Ovary (tissue), 9 donors: ENCODE data around the gene RAB23. TPM values are rescaled to one million over a fixed set of nuclear protein-coding genes. Genes with fewer than 3 reads are reported as not detected.

Experiments used
- DNase-seq, 5 donors: peaks; one replicate each; pipeline ENCODE4 v3.0.0-alpha.2; 2019 to 2020
- H3K27ac ChIP-seq, 2 donors: fragments of 200-600 bp; one replicate each; pipeline versions ENCODE4 v1.5.1 to v1.8.0; 2019 to 2022
- H3K27me3 ChIP-seq: fragments of 200-600 bp; one replicate; pipeline ENCODE4 v1.8.0; 2022
- H3K36me3 ChIP-seq: fragments of 200-600 bp; sonication (generic); one replicate; pipeline ENCODE4 v1.5.1; 2019
- H3K4me1 ChIP-seq: one replicate; pipeline ENCODE4 v1.8.1; 2013; ENCODE audit warnings: mild to moderate bottlenecking, moderate library complexity; ENCODE audit not compliant: insufficient read depth
- H3K4me3 ChIP-seq: fragments of 200-600 bp; sonication (generic); one replicate; pipeline ENCODE4 v1.5.1; 2017
- H3K9me3 ChIP-seq, 2 donors: fragments of 200-600 bp in 1 of 2; sonication (generic) in 1 of 2; one replicate each; pipeline versions ENCODE4 v1.5.1 to v1.8.1; 2013 to 2019; ENCODE audit warnings: mild to moderate bottlenecking in 1 of 2, moderate library complexity in 1 of 2
- CTCF ChIP-seq, 3 donors: fragments of 450-650 bp in 2 of 3; fragments of 200-600 bp in 1 of 3; IDR thresholded peaks; one replicate each; pipeline versions ENCODE4 v1.5.1 to v1.8.0; 2016 to 2022; ENCODE audit warnings: antibody characterized with exemption in 3 of 3, mild to moderate bottlenecking in 1 of 3
- EP300 ChIP-seq: sonication (generic); formaldehyde crosslinking; IDR thresholded peaks from one replicate; pipeline ENCODE4 v1.6.1; 2017; ENCODE audit warnings: antibody characterized with exemption
- POLR2A ChIP-seq: fragments of 450-650 bp; IDR thresholded peaks from one replicate; pipeline ENCODE4 v1.6.1; 2017; ENCODE audit warnings: antibody characterized with exemption, mild to moderate bottlenecking, moderate library complexity
- WGBS, 3 donors: extraction: QIAGEN DNeasy Blood & Tissue Kit in 1 of 3; methylation state at CpG; one replicate each; pipeline versions ENCODE4 v1.1.5 to v1.1.7; 2013 to 2017; 5-methylcytosine and 5-hydroxymethylcytosine counted together
- intact Hi-C, 4 donors: fragments of 100-400 bp; cut with DNase I; formaldehyde crosslinking; loops; one replicate each; pipeline versions ENCODE4 v1.11.0 to v1.15.1; 2022 to 2023
- polyA plus RNA-seq, 2 donors: library from polyadenylated mRNA; stranded (reverse); fragments of 200-250 nt in 1 of 2; fragments of 350-450 nt in 1 of 2; fragmentation: Illumina TruSeq in 1 of 2; extraction: RNeasy Lipid Tissue Mini Kit (QIAGEN cat#74804) in 1 of 2; gene quantifications; one replicate each; pipeline ENCODE4 v1.2.3, GENCODE V29; 2013 to 2014
- total RNA-seq, 7 donors: library from RNA; depleted of rRNA in 2 of 7; stranded (reverse); fragments of >200 nt in 2 of 7; fragmentation: NEBNext Ultra II Directional in 3 of 7; extraction: Animal tissue kit (Norgen Biotek cat#: 25700) in 3 of 7; gene quantifications; one replicate each; pipeline versions ENCODE4 v1.1.0 to v1.2.4, GENCODE V29; 2016 to 2023
- donor health status: DM: no; HTN: no; CAD: no; lungs with moderate emphysema.
- donor health status: DM: no; HTN: no; CAD: no.
- donor health status: Bipolar disorder and iron deficiency.
- donor health status: DM: yes; HTN: yes; CAD: no.
- donor health status: DM: no; HTN: no; CAD: no.
- donor health status: DM: yes; HTN: yes; CAD: no.

The RAB23 gene
- total and polyA plus RNA-seq, 9 donors, result 14.2 to 31.0 (median 16.7) TPM

- no peaks in the 10 kb centered on the region for H3K36me3 ChIP-seq
- intact Hi-C loops, result loop anchor here in 1 of 4 donors (10.0 kb wide), 1 partner anchor 61 kb away; the partner anchor contains the start of gene PRIM2
- H3K4me3 ChIP-seq, result no peak overlapping the region
- no peak for DNase-seq
- H3K27ac ChIP-seq, result no peak overlapping the region
- H3K4me1 ChIP-seq, result peaks cover 12% of the 10 kb centered on the region
- WGBS, 3 donors, result 74 to 84% (median 78%) methylated on average over 4 of the region's 4 CpGs
- no peaks in the 10 kb centered on the region for H3K27me3 ChIP-seq
- no peaks in the 10 kb centered on the region for H3K9me3 ChIP-seq
- TF ChIP-seq POLR2A (no peak), CTCF (IDR thresholded peaks at IDR 0.05) (no peak), EP300 (no peak)
Measured at GRCh38 chr6:57254055-57254717, 32.1 kb upstream of the RAB23 start.

- H3K4me3 ChIP-seq, result no peak overlapping the region
Measured at GRCh38 chr6:57252975-57253374, 30.9 kb upstream of the RAB23 start.

DNA sequence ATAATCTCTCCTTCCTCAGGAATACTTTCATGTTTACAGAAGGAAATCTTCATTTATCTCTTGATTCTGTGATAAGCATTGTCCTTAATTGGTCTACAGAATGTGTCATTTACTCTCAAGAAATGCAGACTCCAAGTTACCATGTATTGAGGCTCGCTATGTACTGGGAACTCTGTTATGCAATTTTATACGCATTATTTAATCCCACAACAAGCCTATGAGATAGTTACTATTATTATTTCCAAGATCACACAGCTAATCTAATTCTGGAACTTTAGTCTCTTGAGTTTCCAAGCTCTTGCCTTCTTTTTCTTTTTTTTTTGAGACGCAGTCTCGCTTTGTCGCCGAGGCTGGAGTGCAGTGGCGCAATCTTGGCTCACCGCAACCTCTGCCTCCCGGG is 30.0 kb upstream of the RAB23 start:
- no peak for DNase-seq
- Histone ChIP-seq H3K9me3 (no peaks in the 10 kb centered on the region), H3K4me3 (no peak overlapping the region), H3K36me3 (no peaks in the 10 kb centered on the region), H3K4me1 (peaks cover 10% of the 10 kb centered on the region), H3K27me3 (no peaks in the 10 kb centered on the region), H3K27ac (peak overlapping the region in 1 of 2 donors; percentile 8)
- WGBS, 3 donors, result 80 to 89% (median 84%) methylated on average over 9 of the region's 9 CpGs
- no peak for TF ChIP-seq EP300
- no peak for TF ChIP-seq CTCF (IDR thresholded peaks at IDR 0.05)
- TF ChIP-seq POLR2A, result no peak
- intact Hi-C loops, result loop anchor here in 1 of 4 donors (10.0 kb wide), 1 partner anchor 63 kb away; the partner anchor contains the start of gene PRIM2

More at GRCh38 chr6:57252975-57253374, 30.9 kb upstream of the RAB23 start:
- intact Hi-C loops, result loop anchor here in 1 of 4 donors (10.0 kb wide), 1 partner anchor 62 kb away; the partner anchor contains the start of gene PRIM2
- no peak for TF ChIP-seq CTCF (IDR thresholded peaks at IDR 0.05)
- no peak for TF ChIP-seq EP300
- TF ChIP-seq POLR2A, result no peak
- 1 to 6% (median 5%) methylated on average over 1 of the region's 1 CpG for WGBS, 3 donors
- no peaks in the 10 kb centered on the region for H3K9me3 ChIP-seq
- peak in 1 of 5 donors; percentile 31 for DNase-seq
- H3K36me3 ChIP-seq, result no peaks in the 10 kb centered on the region
- peak overlapping the region in 1 of 2 donors; percentile 8 for H3K27ac ChIP-seq
- peaks cover 12% of the 10 kb centered on the region for H3K4me1 ChIP-seq
- H3K27me3 ChIP-seq, result no peaks in the 10 kb centered on the region

GRCh38 chr6:57250348-57250747 is 28.2 kb upstream of the RAB23 start:
- Histone ChIP-seq H3K4me1 (peaks cover 10% of the 10 kb centered on the region), H3K27ac (no peak overlapping the region), H3K36me3 (no peaks in the 10 kb centered on the region), H3K9me3 (no peaks in the 10 kb centered on the region), H3K27me3 (no peaks in the 10 kb centered on the region), H3K4me3 (no peak overlapping the region)
- TF ChIP-seq CTCF (IDR thresholded peaks at IDR 0.05) (no peak), EP300 (no peak), POLR2A (no peak)
- intact Hi-C loops, result loop anchor here in 1 of 4 donors (10.0 kb wide), 1 partner anchor 64 kb away; the partner anchor contains the start of gene PRIM2
- DNase-seq, result no peak
- 92 to 93% (median 93%) methylated on average over 4 of the region's 4 CpGs for WGBS, 3 donors
